ENCODE measurements around the gene SKIC8.

Gene SKIC8

DNA sequence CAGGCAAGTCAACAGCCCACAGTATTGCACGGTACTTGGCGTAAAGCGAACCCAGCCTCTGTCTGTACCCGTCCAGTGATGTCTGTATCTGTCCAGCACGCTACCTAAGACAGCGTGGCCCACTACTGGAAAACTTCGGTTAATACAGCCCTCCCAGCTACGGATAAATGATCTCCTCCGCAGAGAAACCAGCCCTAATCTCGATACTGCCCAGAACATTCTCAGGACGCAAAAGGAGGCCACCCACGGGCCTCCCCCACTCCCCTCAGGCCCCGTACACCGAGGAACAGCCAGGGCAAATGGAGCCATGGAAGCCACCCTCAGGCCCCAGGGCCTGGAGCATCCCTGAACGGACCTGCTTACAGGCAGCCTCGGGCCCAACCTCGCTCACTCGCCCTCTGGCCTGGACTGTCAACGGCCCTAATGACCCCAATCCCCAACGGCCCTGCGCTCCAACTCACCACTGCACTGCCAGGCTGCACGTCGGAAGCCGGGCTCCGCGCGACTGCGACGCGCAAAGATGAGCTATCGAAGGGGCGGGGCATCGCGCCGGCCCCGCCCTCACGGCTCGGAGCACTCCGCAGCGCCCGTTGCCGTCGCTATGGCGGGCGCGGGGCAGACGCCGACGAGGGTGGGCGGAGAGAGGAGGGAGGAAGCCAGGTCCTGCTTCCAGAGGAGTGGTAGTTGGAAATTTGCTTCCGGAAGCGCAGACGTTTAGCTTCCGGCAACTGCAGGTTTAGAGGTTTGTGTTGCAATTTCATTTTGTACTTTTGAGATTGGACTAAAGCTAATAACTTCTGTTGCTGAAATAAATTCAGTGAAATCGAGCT, at the start of gene SKIC8:
Gene SKIC8 (minus strand): TSS at position 509 of the 830 bp plus-strand sequence. CDS start 3,923 bp downstream, outside the sequence.
- DNase-seq (ENCODE audit: low spot score) = peak; percentile 92

DNA sequence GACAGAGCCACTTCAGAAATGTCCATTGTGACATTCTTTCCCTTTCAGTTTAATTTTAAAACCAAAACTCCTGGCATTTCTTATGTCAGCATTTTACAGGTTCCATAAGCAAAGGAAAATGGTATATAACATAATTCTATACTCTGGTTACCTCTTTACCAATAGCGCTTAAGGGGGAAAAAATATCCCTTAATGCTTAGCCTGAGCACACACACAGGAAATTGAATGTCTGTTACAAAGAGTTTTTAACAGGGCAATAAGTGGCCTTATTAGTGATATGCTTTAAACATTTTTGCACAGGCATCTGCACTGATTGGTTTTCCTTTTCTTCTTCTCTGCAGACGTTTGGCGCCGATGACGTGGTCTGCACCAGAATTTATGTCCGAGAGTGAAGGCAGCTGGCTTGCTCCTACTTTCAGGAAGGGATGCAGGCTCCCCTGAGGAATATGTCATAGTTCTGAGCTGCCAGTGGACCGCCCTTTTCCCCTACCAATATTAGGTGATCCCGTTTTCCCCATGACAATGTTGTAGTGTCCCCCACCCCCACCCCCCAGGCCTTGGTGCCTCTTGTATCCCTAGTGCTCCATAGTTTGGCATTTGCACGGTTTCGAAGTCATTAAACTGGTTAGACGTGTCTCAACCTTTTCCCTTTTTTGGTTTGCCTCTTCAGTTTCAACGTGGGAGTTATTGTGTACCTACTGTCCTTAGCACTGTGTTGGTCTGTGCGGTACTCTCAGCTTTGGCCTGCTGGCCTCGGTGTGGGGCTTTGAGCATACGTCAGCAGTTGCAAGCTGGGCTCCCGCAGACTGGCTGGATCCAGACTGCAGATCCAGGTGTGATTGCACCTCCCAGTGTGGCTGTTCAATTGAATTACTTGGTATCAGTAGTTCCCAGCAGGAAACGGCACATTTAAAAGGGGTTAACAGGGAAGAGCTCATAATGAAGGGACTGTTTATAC, 48.5 kb upstream of the SKIC8 start:
- DNase-seq (ENCODE audit: low spot score) = no peak

DNA sequence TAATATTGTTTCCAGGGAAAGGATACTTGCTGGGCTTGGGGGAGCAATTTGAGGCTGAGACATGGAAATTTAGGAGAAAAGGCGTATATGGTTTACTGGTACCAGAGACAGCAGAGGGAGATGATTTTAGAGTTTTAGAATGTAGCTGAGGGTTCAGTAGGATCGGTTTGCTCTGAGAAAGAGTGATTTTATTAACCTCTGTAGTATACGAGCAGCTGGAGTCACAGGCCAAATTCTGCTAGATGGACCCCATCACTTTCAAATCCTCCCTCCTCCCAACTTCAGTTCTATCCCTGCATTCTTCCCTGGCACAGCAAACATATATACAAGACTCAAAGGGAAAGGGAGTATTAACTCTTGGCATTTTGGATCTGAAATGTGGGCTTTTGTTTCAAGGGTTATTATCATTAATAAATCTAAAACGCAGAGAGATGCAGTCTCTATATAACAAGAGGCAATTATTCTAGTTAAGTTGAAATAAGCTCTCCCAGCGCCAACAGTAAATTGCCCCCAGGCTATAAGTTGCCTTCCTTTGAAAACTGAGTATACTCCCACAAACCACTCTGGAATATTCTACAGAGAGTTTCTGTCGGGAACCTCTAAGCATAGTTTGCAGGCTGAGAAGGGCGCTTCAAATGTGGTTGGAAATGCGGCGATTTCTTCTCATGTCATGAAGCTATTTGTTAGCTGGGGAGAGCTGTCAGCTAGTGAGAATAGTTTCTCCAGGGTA, 46.2 kb upstream of the SKIC8 start:
- DNase-seq (ENCODE audit: low spot score) = no peak

DNA sequence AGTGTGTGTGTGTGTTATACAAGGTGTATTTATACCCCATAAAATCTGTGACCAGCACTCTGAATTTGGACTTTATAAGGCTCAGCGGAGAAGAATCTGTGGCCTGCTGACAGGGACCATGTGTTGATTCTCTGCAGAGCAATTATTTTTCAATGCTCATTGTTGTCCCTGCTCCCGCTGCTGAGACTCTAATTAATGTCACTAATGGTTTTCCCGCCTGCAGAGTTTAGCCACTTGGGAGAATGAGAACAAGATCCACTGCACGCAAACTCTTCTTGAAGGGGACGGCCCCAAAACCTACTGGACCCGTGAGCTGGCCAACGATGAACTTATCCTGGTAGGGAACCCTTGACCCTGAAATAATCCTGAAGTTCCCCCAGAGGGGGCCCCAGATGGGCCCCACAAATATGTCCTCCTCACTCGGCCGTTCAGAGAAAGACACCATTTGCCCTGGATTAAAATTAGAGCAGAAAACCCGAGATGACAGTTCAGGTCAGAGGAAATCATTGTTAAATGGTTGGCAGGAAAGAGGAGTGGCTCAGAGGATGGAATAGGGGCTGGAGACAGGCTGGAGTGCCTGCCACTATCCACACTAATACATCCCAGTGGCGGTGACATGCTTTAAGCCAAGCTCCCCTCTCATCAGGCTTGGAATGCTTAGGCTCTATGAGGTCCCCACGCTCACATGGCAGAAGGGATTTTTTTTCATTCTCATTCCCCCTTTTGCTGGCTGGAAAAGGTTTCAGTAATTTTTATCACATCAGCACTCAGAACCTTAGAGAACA, 44.1 kb upstream of the SKIC8 start:
- no peak for DNase-seq (ENCODE audit: low spot score)

DNA sequence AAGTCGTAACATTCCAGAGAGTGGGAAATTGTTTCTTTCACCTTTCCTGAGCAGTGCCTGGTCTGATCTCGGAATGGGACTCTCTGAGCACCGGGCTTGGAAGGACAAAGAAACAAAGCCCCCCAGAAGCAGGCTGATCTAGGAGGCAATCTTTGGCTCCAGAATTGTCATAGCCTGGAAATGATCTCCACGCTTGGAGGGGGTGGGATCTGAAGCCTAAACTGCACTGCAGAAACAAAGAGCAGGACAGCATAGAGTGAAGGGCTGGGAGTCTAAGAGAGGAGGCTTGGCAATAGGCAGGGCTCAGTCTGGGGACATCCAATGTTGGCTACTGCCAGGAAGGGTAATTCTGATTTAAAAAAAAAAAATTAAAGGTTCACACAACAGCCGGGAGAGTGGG, 42.6 kb upstream of the SKIC8 start:
- DNase-seq (ENCODE audit: low spot score) = no peak

DNA sequence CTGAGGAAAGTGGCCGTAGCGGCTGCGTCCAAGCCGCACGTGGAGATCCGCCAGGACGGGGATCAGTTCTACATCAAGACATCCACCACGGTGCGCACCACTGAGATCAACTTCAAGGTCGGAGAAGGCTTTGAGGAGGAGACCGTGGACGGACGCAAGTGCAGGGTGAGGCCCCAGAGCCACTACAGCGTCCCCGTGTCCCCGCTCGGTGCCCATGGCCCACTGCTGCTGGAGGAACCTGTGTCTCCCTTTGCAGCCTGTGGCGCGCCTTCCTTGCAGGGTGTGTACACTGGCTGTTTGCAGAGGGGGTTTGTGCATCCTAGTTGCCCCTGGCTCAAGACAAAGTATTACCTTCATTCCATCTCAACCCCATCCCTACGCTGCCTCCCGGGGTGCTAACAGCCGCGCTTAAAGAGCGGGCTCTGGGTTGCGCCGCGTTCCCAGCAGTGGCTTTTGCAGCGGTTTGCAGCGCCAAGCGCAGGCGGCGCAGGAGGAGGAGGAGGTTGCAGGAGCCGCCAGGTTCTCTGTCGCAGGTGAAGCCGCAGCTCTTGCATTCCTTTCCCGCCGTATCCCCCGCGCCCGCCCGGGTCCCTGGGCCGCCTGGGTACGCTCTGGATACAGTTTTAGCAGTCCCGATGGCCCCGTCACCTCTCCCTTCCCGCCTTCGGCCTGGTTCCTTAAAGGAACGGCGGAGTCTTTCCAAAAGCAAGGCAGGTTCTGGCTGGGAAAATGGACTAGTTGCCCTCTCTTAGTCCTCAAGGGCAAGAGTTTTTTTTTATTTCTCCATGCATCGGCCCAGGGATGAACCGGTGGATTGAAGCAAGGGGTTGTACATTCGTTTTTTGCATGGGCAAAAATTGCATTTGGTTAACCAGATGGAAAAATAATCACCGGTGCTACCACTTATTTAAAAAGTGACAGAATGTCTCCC, 41.9 kb upstream of the SKIC8 start:
- no peak for DNase-seq (ENCODE audit: low spot score)

DNA sequence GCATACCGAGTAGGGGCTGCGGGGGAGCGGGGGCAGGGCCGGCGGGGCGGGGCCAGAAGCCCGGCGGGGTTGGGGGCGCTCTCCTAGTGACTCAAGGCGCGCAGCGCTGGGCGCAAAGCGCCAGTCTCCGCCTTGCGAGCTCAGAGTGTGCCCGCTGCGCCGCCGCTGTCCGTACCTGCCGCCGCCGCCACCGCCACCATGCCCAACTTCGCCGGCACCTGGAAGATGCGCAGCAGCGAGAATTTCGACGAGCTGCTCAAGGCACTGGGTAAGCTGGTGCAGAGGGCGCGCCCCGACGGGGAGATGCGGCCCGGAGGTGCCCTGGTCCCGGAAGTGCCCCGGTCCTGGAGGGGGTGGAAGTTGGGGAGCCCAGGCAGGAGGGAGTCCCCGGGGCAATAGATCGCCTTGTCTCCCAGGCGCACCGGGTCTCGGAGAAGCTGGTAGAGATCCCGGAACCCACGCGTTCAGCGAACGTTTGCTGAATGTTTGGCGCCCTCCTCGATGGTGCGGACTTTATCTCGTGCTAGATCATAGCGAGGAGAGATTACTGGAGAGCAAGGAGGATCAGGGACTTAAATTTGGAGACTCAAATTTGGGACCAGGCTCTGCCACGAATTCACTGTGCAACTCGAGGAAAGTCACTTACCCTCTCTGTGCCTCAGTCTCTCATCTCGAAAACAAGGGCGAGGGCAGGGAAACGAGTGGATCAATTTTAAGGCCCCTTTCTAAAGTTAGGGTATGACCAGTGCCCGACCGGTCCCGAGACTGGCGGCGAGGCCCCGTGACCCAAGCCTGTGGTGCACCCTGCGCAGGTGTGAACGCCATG, 41.0 kb upstream of the SKIC8 start, which contains the start of gene CRABP1:
Gene CRABP1 (plus strand): TSS at position 123 of the 826 bp plus-strand sequence. CDS start 76 bp downstream, at position 199.
- DNase-seq (ENCODE audit: low spot score) = no peak

DNA sequence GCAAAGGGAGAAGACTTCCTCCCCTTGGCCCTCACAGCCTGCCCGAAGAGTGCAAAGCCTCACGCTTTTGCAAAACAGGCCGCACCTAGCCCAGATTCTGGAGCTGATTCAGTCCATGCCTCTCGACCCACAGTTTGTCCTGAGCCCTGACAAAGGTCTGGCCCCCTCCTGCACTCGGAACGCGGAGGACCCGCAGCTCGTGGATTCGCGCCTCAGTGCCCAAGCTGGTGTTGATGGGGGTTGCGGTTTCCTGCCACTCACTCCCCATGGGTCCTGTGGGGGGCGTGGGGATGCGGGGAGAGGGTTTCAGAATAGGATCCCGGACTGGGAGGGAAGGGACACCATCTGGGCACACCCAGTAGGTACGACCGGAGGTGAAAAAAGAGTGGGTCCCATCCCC, 40.1 kb upstream of the SKIC8 start:
- no peak for DNase-seq (ENCODE audit: low spot score)

DNA sequence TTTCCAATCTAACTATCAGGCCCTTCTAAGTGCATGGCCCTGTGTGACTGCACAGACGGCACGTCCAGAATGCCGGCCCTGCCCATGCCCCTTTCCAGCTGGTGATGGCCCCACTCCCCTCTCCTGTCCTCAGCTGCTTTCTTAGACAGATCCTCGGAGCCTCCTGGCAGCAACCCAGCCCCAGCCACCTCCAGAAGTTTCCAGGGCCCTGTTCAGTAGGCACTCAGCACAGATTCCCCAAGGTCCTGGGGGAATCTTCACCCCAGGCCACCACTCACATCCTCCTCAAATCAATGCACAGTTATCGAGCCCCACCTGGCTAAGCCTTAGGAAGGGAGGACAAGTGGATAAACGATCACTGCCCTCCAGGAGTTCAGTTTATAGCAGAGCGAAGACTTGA, 39.4 kb upstream of the SKIC8 start:
- no peak for DNase-seq (ENCODE audit: low spot score)

DNA sequence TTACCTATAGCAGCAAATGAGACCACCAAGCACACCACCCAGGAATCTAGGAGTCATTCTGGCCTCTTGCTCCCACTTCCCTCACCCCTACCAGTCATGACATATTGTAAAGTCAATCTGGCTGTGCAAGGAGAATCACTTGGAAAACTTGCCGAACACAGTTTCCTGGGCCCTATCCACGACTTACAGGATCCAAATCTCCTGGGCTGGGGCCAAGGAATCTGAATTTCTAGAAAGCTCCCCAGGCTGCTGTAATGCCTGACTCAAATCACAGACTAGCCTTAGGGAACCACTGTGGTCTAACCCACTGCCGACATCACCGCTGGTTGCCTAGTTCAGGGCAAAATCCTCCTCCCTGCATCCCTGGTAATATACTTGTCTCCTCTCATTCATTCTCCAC, 36.6 kb upstream of the SKIC8 start:
- DNase-seq (ENCODE audit: low spot score) = no peak

DNA sequence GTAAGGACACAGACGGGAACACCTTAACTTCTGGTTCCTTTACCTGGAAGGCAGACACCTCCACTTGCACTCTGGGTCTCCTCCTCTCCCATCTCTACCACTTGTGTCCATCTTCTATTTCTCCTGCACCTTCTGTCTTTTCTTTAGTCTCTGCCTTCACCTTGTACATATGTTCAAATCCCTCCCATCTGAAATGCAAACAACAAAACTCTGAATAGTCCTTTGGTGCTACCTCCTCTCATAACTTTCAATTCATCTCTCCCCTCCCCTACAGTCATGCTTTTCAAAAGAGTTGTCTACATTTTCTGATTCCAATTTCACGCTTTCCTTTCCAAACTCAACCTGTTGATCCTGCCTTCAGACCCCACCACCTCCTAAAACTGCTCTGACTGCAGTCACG, 35.4 kb upstream of the SKIC8 start:
- DNase-seq (ENCODE audit: low spot score) = no peak

DNA sequence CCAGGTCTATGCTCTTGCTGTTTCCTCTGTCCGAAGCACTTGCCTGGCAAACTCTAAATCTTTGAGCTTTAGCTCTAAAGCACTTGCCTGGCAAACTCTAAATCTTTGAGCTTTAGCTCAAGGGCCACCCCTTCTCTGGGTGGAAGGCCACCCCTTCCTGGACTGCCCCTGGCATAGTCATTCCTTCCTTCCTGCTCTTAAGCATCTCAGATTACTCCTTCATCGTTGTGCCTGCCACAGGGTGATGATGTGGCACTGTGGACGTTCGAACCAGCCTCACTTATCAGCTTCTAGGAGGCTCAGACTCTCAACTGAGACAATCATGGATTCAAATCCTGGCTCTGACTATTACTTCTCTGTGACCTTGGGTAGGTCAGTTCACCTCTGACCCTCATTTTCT, 30.2 kb upstream of the SKIC8 start:
- no peak for DNase-seq (ENCODE audit: low spot score)

DNA sequence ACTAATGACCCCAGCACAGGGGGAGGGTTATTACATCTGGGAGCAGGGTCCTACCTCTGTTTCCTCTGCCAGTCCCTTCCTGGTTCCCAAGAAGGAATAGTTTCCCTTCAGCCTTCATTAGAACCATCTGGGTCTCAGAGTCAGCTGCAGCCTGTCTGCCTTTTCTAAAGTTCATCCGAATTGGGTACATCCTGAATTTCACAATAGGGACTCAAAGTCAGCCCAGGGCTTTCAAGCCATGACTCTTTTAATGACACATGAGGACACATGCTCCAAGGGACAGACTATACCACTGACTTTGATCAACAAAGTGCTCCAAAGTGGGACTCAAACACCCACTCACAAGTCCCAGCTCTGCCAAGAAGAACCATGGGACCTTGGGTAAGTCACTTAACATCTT, 28.1 kb upstream of the SKIC8 start:
- no peak for DNase-seq (ENCODE audit: low spot score)

DNA sequence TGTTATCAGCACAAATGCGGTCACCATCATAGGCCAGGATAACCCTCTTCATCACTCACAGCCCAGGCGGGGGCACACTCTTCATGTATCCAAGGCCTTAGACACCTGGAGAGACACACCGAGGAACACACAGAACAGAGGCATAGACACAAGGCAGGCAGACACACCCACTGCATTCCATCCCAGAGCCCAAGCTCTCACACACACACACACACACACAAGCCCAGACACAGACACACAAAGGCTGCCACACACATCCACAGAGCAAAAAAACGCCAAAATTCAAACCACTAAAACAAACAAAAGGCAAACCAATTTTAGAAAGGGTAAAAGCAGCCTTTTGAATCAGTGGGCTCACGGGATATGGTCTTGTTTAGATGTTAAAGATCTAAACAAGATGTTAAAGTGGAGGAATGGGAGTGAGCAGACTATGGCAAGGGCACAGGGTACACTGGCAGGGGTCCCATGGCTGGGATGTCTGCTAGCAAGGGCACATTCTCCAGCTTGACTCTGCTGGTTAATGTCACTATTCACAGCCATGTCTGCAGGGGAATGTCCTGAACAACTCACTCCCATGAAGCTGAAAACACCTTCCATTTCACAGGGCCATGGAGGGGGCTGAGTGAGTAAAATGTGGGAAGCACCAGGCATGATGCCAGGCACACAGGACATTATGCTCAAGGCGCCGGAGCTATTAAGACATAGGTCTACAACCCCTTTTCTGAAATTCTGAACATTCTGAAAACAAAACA, 25.9 kb upstream of the SKIC8 start:
- DNase-seq (ENCODE audit: low spot score) = no peak

DNA sequence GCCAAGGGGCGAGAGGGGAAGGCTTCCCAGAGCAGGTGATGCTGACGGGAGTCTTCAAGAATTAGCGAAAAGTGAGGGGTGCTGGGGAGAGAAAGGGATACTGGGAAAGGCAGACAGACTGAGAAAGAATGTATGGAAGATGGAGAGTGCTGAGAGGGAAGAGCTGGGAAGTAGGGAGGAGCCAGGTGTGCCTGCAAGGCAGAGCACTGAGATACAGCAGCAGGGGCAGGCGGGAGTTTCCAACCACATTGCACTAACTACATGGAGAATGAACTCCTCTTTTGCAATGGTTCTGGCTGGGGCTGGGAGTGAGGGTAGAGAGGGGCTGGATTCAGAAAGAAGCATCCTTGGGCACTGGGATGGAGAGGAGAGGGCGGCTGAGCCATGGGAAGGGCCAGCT, 24.7 kb upstream of the SKIC8 start:
- no peak for DNase-seq (ENCODE audit: low spot score)

DNA sequence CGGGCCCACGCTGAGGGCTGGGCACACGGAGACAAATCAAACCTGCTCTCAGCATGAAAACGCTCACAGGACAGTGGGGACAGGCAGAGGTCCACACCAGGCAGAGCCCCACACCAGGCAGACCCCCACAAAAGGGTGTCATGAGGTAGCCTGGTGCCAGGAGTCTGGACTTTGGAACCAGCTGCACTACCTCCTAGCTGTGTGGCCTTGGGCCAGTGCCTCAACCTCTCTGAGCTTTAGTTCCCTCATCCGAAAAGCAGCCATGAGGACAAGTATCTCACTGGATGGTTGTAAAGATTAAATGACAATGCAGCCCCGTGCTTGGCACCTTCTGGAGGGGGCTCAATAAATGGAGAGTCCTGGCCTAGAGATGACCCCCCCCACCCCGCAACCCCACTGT, 24.3 kb upstream of the SKIC8 start:
- DNase-seq (ENCODE audit: low spot score) = no peak

DNA sequence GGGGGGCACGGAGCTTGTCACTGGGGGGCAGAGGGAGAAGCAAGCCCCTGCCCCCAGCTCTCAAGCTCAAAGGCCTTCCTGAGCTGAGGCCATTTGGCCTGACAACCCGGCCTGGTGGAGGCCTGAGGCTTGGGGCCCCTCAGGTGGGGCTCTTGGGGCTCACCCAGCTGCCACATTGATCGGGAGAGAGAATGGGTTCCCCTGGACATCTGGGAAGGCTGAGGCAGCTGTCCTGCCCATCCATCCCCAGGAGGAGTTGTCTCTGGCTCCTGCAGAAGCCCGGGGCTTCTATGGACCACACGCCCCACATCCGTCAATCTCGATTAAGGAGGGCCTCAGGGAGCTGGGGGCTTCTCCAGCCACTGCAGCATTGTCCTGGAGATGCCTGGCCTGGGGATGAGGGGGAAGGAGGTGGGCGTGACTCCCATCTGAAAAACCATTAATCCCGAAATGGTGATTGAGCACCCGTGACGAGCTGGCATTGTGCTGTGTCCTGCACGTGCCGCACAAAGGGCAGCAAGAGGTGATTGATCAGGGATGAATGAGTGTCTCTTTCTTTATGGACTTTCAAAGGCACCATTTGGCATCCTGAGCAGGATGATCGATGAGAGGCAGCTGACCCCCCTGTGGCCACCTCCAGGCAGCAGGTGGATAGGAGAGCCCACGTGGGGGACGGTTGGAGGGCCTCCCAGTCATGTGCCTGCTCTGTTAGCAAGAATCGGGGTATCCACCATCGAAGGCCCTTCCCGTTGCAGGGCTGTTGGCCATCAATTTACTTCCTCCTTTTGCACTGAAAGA, 23.5 kb upstream of the SKIC8 start:
- no peak for DNase-seq (ENCODE audit: low spot score)

DNA sequence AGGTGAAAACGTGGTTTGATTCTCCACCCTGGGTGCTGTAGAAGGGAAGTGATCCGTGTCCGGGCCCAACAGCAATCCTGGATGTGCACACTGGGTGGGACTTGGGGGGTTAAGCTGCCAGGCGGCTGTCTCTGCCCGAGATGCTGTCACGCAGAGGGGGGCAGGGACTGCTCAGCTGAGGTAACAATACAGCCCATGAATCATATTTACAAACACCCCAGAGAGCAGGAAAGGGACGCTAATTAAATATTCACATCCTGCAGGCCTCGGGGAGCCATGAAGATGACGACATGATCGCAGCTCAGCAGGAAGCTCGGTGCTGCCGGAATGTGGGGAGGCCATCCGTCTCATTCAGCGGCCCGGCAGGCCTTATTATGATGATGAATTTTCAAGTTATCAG, 22.8 kb upstream of the SKIC8 start:
- no peak for DNase-seq (ENCODE audit: low spot score)
